HCT116 (cell line): ENCODE results near the gene VEZF1.

ENCODE experiments used
- EZH2 ChIP-seq: fragments of 200-600 bp; sonication (generic); IDR thresholded peaks from 2 replicates; pipeline ENCODE4 v1.6.1; 2017; ENCODE audit warnings: antibody characterized with exemption, mixed run types
- EZH2phosphoT487 ChIP-seq: fragments of 200-600 bp; IDR thresholded peaks from 2 replicates; pipeline ENCODE4 v1.6.1; 2018; ENCODE audit warnings: antibody characterized with exemption, borderline replicate concordance
- POLR2A ChIP-seq: IDR thresholded peaks from 2 replicates; pipeline ENCODE4 v1.7.0; 2011; ENCODE audit warnings: borderline replicate concordance; ENCODE audit not compliant: insufficient read depth, insufficient read length; ENCODE audit errors: extremely low read depth
- POLR2AphosphoS5 ChIP-seq: IDR thresholded peaks from 2 replicates; pipeline ENCODE4 v1.6.1; 2011; ENCODE audit warnings: mild to moderate bottlenecking, low read depth, low read length, moderate library complexity
- RAD21 ChIP-seq: IDR thresholded peaks from 2 replicates; pipeline ENCODE4 v1.6.1; 2012; ENCODE audit warnings: low read depth, mild to moderate bottlenecking
- YY1 ChIP-seq: IDR thresholded peaks from 2 replicates; pipeline ENCODE4 v1.6.1; 2011; ENCODE audit warnings: low read length, low read depth, moderate library complexity, mild to moderate bottlenecking; ENCODE audit not compliant: insufficient replicate concordance; ENCODE audit errors: extremely low read depth
- ZFX ChIP-seq: fragments of 450-650 bp; IDR thresholded peaks from 2 replicates; pipeline ENCODE4 v1.6.1; 2017
- TF ChIP-seq, protein P1 (sequence below), 3 experiments: fragments of 200-600 bp in 1 of 3; sonication (generic) in 1 of 3; IDR thresholded peaks in 2 of 3; conservative IDR thresholded peaks in 1 of 3; 2 replicates each; pipeline ENCODE4 v1.5.1; 2012 to 2017; ENCODE audit warnings: low read depth in 2 of 3, low read length in 2 of 3, antibody characterized with exemption in 1 of 3, borderline replicate concordance in 1 of 3, control low read depth in 1 of 3, mild to moderate bottlenecking in 1 of 3, mixed read lengths in 1 of 3, mixed run types in 1 of 3, moderate library complexity in 1 of 3; ENCODE audit not compliant: insufficient read depth in 1 of 3
- TF ChIP-seq, protein P2 (sequence below): IDR thresholded peaks from 2 replicates; pipeline ENCODE4 v1.6.1; 2012; ENCODE audit warnings: low read depth

DNA sequence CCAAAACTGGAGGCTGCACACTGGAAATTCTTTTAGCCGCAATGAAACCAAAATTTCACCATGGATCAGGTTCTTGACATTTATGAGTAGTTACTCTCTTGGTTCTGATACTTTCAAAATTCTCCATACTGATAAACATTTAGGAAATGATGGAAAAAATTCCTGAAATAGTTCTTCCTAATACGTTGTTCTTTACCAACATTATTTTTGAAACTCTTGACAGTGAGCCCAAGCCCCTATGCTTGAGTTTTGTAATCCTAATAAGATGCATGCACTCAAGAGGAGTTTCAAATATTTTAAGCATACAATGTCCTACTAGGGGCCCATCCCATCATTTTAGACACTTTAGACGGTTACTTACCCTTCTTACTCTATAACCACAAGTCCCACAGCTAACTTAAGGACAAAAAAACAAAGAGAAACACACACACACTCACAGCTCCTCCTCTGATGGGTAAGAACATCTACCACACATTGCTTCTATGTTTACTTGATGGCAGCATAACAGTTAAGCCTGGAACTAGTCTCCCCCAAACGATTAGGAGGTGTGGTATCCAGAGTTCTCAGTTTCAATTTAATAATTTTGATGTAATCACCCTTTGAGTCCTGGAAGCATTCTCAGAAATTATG, 3.7 kb downstream of the VEZF1 start:
- TF ChIP-seq EZH2 (no peak), POLR2AphosphoS5 (no peak), ZFX (no peak), POLR2A (no peak), RAD21 (0 out of 2 replicates have a peak, but pooled peaks have one; percentile 1), EZH2phosphoT487 (no peak), YY1 (no peak)
- TF ChIP-seq, protein P1, sequence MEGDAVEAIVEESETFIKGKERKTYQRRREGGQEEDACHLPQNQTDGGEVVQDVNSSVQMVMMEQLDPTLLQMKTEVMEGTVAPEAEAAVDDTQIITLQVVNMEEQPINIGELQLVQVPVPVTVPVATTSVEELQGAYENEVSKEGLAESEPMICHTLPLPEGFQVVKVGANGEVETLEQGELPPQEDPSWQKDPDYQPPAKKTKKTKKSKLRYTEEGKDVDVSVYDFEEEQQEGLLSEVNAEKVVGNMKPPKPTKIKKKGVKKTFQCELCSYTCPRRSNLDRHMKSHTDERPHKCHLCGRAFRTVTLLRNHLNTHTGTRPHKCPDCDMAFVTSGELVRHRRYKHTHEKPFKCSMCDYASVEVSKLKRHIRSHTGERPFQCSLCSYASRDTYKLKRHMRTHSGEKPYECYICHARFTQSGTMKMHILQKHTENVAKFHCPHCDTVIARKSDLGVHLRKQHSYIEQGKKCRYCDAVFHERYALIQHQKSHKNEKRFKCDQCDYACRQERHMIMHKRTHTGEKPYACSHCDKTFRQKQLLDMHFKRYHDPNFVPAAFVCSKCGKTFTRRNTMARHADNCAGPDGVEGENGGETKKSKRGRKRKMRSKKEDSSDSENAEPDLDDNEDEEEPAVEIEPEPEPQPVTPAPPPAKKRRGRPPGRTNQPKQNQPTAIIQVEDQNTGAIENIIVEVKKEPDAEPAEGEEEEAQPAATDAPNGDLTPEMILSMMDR (IDR thresholded peaks at IDR 0.05 in 2 of 3, conservative IDR thresholded peaks at IDR 0.05 in 1 of 3; ENCODE audit: borderline replicate concordance in 1 of 3, insufficient read depth in 1 of 3, low read depth in 2 of 3, low read length in 2 of 3): no peak
- TF ChIP-seq, protein P2, sequence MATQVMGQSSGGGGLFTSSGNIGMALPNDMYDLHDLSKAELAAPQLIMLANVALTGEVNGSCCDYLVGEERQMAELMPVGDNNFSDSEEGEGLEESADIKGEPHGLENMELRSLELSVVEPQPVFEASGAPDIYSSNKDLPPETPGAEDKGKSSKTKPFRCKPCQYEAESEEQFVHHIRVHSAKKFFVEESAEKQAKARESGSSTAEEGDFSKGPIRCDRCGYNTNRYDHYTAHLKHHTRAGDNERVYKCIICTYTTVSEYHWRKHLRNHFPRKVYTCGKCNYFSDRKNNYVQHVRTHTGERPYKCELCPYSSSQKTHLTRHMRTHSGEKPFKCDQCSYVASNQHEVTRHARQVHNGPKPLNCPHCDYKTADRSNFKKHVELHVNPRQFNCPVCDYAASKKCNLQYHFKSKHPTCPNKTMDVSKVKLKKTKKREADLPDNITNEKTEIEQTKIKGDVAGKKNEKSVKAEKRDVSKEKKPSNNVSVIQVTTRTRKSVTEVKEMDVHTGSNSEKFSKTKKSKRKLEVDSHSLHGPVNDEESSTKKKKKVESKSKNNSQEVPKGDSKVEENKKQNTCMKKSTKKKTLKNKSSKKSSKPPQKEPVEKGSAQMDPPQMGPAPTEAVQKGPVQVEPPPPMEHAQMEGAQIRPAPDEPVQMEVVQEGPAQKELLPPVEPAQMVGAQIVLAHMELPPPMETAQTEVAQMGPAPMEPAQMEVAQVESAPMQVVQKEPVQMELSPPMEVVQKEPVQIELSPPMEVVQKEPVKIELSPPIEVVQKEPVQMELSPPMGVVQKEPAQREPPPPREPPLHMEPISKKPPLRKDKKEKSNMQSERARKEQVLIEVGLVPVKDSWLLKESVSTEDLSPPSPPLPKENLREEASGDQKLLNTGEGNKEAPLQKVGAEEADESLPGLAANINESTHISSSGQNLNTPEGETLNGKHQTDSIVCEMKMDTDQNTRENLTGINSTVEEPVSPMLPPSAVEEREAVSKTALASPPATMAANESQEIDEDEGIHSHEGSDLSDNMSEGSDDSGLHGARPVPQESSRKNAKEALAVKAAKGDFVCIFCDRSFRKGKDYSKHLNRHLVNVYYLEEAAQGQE: no peak
